C4-2B (cell line): Measurements from ENCODE around the gene TMEM123.
"Not testable (repeated sequence)": the region's sequence is repeated elsewhere in the genome, so short reads cannot be mapped to it uniquely, and the experiment has no call there.

Experiments used
- ZFX ChIP-seq: fragments of 450-650 bp; IDR thresholded peaks from 2 replicates; pipeline ENCODE4 v1.6.1; 2017
- TF ChIP-seq, protein P1 (sequence below): fragments of 450-650 bp; conservative IDR thresholded peaks from 2 replicates; pipeline ENCODE4 v1.5.1; 2017; ENCODE audit warnings: mild to moderate bottlenecking

DNA sequence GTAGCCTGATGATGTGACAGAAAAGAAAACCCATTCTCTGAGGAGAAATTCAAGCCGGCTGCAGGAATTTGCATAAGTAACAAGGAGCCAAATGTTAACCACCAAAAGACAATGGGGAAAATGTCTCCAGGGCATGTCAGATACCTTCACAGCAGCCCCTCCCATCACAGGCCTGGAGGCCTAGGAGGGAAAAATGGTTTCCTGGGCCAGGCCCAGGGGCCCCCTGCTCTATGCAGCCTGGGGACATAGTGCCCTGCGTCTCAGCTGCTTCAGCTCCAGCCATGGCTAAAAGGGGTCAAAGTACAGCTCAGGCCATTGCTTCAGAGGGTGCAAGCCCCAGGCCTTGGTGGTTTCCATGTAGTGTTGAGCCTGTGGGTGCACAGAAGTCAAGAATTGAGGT lies 20.0 kb downstream of the TMEM123 start:
- TF ChIP-seq, protein P1, sequence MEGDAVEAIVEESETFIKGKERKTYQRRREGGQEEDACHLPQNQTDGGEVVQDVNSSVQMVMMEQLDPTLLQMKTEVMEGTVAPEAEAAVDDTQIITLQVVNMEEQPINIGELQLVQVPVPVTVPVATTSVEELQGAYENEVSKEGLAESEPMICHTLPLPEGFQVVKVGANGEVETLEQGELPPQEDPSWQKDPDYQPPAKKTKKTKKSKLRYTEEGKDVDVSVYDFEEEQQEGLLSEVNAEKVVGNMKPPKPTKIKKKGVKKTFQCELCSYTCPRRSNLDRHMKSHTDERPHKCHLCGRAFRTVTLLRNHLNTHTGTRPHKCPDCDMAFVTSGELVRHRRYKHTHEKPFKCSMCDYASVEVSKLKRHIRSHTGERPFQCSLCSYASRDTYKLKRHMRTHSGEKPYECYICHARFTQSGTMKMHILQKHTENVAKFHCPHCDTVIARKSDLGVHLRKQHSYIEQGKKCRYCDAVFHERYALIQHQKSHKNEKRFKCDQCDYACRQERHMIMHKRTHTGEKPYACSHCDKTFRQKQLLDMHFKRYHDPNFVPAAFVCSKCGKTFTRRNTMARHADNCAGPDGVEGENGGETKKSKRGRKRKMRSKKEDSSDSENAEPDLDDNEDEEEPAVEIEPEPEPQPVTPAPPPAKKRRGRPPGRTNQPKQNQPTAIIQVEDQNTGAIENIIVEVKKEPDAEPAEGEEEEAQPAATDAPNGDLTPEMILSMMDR, result not testable (repeated sequence)
- TF ChIP-seq ZFX, result not testable (repeated sequence)
